ENCODE measurements around the gene SCGB2B2.

SCGB2B2 gene

GRCh38 chr19:34664168-34664567 is 12.8 kb downstream of the SCGB2B2 start:
- TF ChIP-seq YY1 (IDR thresholded peaks at IDR 0.05; ENCODE audit: low read depth) (no peak), REST (IDR thresholded peaks at IDR 0.05; ENCODE audit: low read depth) (peak; percentile 41), FOXM1 (IDR thresholded peaks at IDR 0.05; ENCODE audit: borderline replicate concordance, low read depth) (no peak)

- TF ChIP-seq FOXM1 (IDR thresholded peaks at IDR 0.05; ENCODE audit: borderline replicate concordance, low read depth) (no peak), USF1 (IDR thresholded peaks at IDR 0.05) (no peak), YY1 (IDR thresholded peaks at IDR 0.05; ENCODE audit: low read depth) (no peak), EP300 (IDR thresholded peaks at IDR 0.05; ENCODE audit: borderline replicate concordance) (no peak), EGR1 (IDR thresholded peaks at IDR 0.05) (no peak), TAF1 (IDR thresholded peaks at IDR 0.05; ENCODE audit: low read depth) (no peak), CEBPB (IDR thresholded peaks at IDR 0.05) (no peak), REST (IDR thresholded peaks at IDR 0.05; ENCODE audit: low read depth) (no peak), TCF12 (IDR thresholded peaks at IDR 0.05; ENCODE audit: low read depth) (no peak), CREB1 (IDR thresholded peaks at IDR 0.05; ENCODE audit: low read depth) (no peak), RAD21 (IDR thresholded peaks at IDR 0.05; ENCODE audit: low read depth) (peak; percentile 41; the same call in 1 of the 2 replicates), TEAD4 (IDR thresholded peaks at IDR 0.05) (no peak), MAX (IDR thresholded peaks at IDR 0.05) (peak; percentile 36; the same call in 1 of the 2 replicates), ZBTB7A (IDR thresholded peaks at IDR 0.05; ENCODE audit: low read depth) (no peak), NFIC (IDR thresholded peaks at IDR 0.05) (no peak)
These were observed 14.0 kb downstream of the SCGB2B2 start for GRCh38 chr19:34662919-34663318.

- TF ChIP-seq EGR1 (IDR thresholded peaks at IDR 0.05): no peak
These were observed 15.6 kb downstream of the SCGB2B2 start for GRCh38 chr19:34661357-34661756.

GRCh38 chr19:34655651-34656050 is 21.3 kb downstream of the SCGB2B2 start:
- TF ChIP-seq YY1 (IDR thresholded peaks at IDR 0.05; ENCODE audit: low read depth) (no peak), EGR1 (IDR thresholded peaks at IDR 0.05) (no peak)

- no peak for TF ChIP-seq TEAD4 (IDR thresholded peaks at IDR 0.05)
- TF ChIP-seq CREB1 (IDR thresholded peaks at IDR 0.05; ENCODE audit: low read depth): no peak
- TF ChIP-seq RAD21 (IDR thresholded peaks at IDR 0.05; ENCODE audit: low read depth): no peak
- no peak for TF ChIP-seq YY1 (IDR thresholded peaks at IDR 0.05; ENCODE audit: low read depth)
- no peak for TF ChIP-seq EP300 (IDR thresholded peaks at IDR 0.05; ENCODE audit: borderline replicate concordance)
- TF ChIP-seq NFIC (IDR thresholded peaks at IDR 0.05): no peak
- TF ChIP-seq TAF1 (IDR thresholded peaks at IDR 0.05; ENCODE audit: low read depth): no peak
- TF ChIP-seq TCF12 (IDR thresholded peaks at IDR 0.05; ENCODE audit: low read depth): no peak
- no peak for TF ChIP-seq USF1 (IDR thresholded peaks at IDR 0.05)
- TF ChIP-seq REST (IDR thresholded peaks at IDR 0.05; ENCODE audit: low read depth): no peak
- TF ChIP-seq ZBTB7A (IDR thresholded peaks at IDR 0.05; ENCODE audit: low read depth): no peak
- TF ChIP-seq FOXM1 (IDR thresholded peaks at IDR 0.05; ENCODE audit: borderline replicate concordance, low read depth): no peak
- TF ChIP-seq CEBPB (IDR thresholded peaks at IDR 0.05): no peak
- no peak for TF ChIP-seq EGR1 (IDR thresholded peaks at IDR 0.05)
- no peak for TF ChIP-seq MAX (IDR thresholded peaks at IDR 0.05)
These were observed 22.2 kb downstream of the SCGB2B2 start for GRCh38 chr19:34654796-34655195.

Data from Ishikawa (cell line).